Caco-2 (cell line): ENCODE measurements around the gene ZBTB17. TPM values are rescaled to one million over a fixed set of nuclear protein-coding genes. Genes with fewer than 3 reads are reported as not detected.

ENCODE experiments used
- BruUV-seq: library from RNA; stranded (reverse); fragments of 400-500 nt; replicated peaks from 2 replicates; lab custom pipeline; 2021; lab: Mats Ljungman, UMichigan
- CTCF ChIA-PET: fragments of 300-600 bp; sonication (Branson Sonifier 250); formaldehyde crosslinking; loops from one replicate; lab custom pipeline; 2022; ENCODE audit warnings: antibody characterized with exemption; lab: Charles Lee
- POLR2A ChIA-PET: fragments of 300-600 bp; sonication (Branson Sonifier 250); formaldehyde crosslinking; loops from one replicate; lab custom pipeline; 2022; ENCODE audit warnings: antibody characterized with exemption; lab: Charles Lee
- DNase-seq, 2 experiments: peaks; one replicate each; pipeline versions ENCODE4 v3.0.0 to v3.0.0-alpha.2; 2020 to 2022
- H3K27me3 ChIP-seq: replicated peaks from 2 replicates; pipeline ENCODE4 v1.6.0; 2011; ENCODE audit warnings: low read length; ENCODE audit not compliant: control insufficient read depth, insufficient read depth
- H3K36me3 ChIP-seq: 2 replicates; pipeline ENCODE4 v1.5.1; 2011; ENCODE audit warnings: low read length; ENCODE audit not compliant: control insufficient read depth, insufficient read depth
- H3K4me1 ChIP-seq: fragments of 250-450 bp; sonication (Bioruptor Pico); 2 replicates; pipeline ENCODE4 v1.5.1; 2020; ENCODE audit warnings: mild to moderate bottlenecking
- H3K4me3 ChIP-seq: 2 replicates; pipeline ENCODE4 v1.5.1; 2011; ENCODE audit warnings: low read depth, mild to moderate bottlenecking, control low read depth, low read length
- H3K9me3 ChIP-seq: fragments of 250-450 bp; sonication (Bioruptor Pico); 2 replicates; pipeline ENCODE4 v1.5.1; 2020; ENCODE audit warnings: mild to moderate bottlenecking, moderate library complexity
- H3K27ac Mint-ChIP-seq: one replicate; pipeline ENCODE4 v1.8.0; 2022; ENCODE audit warnings: mixed read lengths; ENCODE audit not compliant: unreplicated experiment
- H3K27me3 Mint-ChIP-seq: one replicate; pipeline ENCODE4 v1.8.0; 2022; ENCODE audit warnings: mixed read lengths; ENCODE audit not compliant: insufficient read depth, unreplicated experiment
- H3K36me3 Mint-ChIP-seq: one replicate; pipeline ENCODE4 v1.8.0; 2022; ENCODE audit warnings: mild to moderate bottlenecking, mixed read lengths; ENCODE audit not compliant: insufficient read depth, unreplicated experiment
- H3K4me1 Mint-ChIP-seq: one replicate; pipeline ENCODE4 v1.8.0; 2022; ENCODE audit warnings: low read depth, mixed read lengths; ENCODE audit not compliant: unreplicated experiment
- H3K4me3 Mint-ChIP-seq: one replicate; pipeline ENCODE4 v1.8.0; 2022; ENCODE audit warnings: mild to moderate bottlenecking, moderate library complexity, mixed read lengths; ENCODE audit not compliant: unreplicated experiment
- H3K9me3 Mint-ChIP-seq: one replicate; pipeline ENCODE4 v1.8.0; 2022; ENCODE audit warnings: mixed read lengths; ENCODE audit not compliant: unreplicated experiment
- intact Hi-C: fragments of 100-400 bp; cut with micrococcal nuclease; formaldehyde crosslinking; loops from one replicate; pipeline ENCODE4 v1.10.0; 2022; ENCODE audit not compliant: unreplicated experiment
- total RNA-seq: library from RNA; stranded (reverse); gene quantifications from 2 replicates; pipeline ENCODE4 v1.2.3, GENCODE V29; 2022
- TF ChIP-seq, protein P1 (sequence below), 2 experiments: fragments of 200-600 bp in 1 of 2; IDR thresholded peaks; 1 replicate in 1 of 2; 2 replicates in 1 of 2; pipeline versions ENCODE4 v1.5.1 to v1.8.0; 2011 to 2022; ENCODE audit warnings: antibody characterized with exemption in 1 of 2, control low read depth in 1 of 2, inconsistent platforms in 1 of 2, low read depth in 1 of 2, low read length in 1 of 2, mild to moderate bottlenecking in 1 of 2, moderate library complexity in 1 of 2; ENCODE audit not compliant: insufficient read depth in 1 of 2, severe bottlenecking in 1 of 2, unreplicated experiment in 1 of 2

ZBTB17 gene
- total RNA-seq, 1 experiment from 2014 or later, result 23.5 TPM

GRCh38 chr1:15966956-15967344 is 9.0 kb downstream of the ZBTB17 start:
- Mint-ChIP-seq H3K9me3 (no peaks in the 10 kb centered on the region), H3K36me3 (peaks cover 26% of the 10 kb centered on the region), H3K4me3 (no peak overlapping the region), H3K27ac (no peak overlapping the region), H3K4me1 (no peaks in the 10 kb centered on the region), H3K27me3 (no peaks in the 10 kb centered on the region)
- ChIA-PET CTCF (no interaction called here), POLR2A (no interaction called here)
- Histone ChIP-seq H3K27me3 (no peaks in the 10 kb centered on the region), H3K36me3 (no peaks in the 10 kb centered on the region; the same call in 1 of the 2 replicates), H3K4me3 (no peak overlapping the region), H3K9me3 (no peaks in the 10 kb centered on the region), H3K4me1 (no peaks in the 10 kb centered on the region)
- TF ChIP-seq, protein P1, sequence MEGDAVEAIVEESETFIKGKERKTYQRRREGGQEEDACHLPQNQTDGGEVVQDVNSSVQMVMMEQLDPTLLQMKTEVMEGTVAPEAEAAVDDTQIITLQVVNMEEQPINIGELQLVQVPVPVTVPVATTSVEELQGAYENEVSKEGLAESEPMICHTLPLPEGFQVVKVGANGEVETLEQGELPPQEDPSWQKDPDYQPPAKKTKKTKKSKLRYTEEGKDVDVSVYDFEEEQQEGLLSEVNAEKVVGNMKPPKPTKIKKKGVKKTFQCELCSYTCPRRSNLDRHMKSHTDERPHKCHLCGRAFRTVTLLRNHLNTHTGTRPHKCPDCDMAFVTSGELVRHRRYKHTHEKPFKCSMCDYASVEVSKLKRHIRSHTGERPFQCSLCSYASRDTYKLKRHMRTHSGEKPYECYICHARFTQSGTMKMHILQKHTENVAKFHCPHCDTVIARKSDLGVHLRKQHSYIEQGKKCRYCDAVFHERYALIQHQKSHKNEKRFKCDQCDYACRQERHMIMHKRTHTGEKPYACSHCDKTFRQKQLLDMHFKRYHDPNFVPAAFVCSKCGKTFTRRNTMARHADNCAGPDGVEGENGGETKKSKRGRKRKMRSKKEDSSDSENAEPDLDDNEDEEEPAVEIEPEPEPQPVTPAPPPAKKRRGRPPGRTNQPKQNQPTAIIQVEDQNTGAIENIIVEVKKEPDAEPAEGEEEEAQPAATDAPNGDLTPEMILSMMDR (IDR thresholded peaks at IDR 0.05; ENCODE audit: insufficient read depth in 1 of 2, low read depth in 1 of 2, low read length in 1 of 2, severe bottlenecking in 1 of 2, unreplicated experiment in 1 of 2), result no peak
- BruUV-seq, result no TSS peak
- no peak for DNase-seq
- intact Hi-C loops, result no loop called here

- Mint-ChIP-seq H3K4me3 (no peak overlapping the region), H3K36me3 (peaks cover 29% of the 10 kb centered on the region), H3K9me3 (no peaks in the 10 kb centered on the region), H3K4me1 (no peaks in the 10 kb centered on the region), H3K27ac (no peak overlapping the region), H3K27me3 (no peaks in the 10 kb centered on the region)
- intact Hi-C loops, result no loop called here
- ChIA-PET POLR2A (no interaction called here), CTCF (no interaction called here)
- Histone ChIP-seq H3K4me3 (no peak overlapping the region), H3K36me3 (no peaks in the 10 kb centered on the region; the same call in 1 of the 2 replicates), H3K27me3 (no peaks in the 10 kb centered on the region), H3K9me3 (no peaks in the 10 kb centered on the region), H3K4me1 (no peaks in the 10 kb centered on the region)
- no TSS peak for BruUV-seq
- DNase-seq, result no peak
- TF ChIP-seq, protein P1 (IDR thresholded peaks at IDR 0.05; ENCODE audit: insufficient read depth in 1 of 2, low read depth in 1 of 2, low read length in 1 of 2, severe bottlenecking in 1 of 2, unreplicated experiment in 1 of 2), result no peak
These were observed 9.6 kb downstream of the ZBTB17 start for GRCh38 chr1:15966081-15966955.

GRCh38 chr1:15965228-15965767 is 10.6 kb downstream of the ZBTB17 start:
- Histone ChIP-seq H3K9me3 (no peaks in the 10 kb centered on the region), H3K4me3 (no peak overlapping the region), H3K4me1 (no peaks in the 10 kb centered on the region), H3K27me3 (no peaks in the 10 kb centered on the region), H3K36me3 (no peaks in the 10 kb centered on the region; the same call in 1 of the 2 replicates)
- intact Hi-C loops, result no loop called here
- Mint-ChIP-seq H3K36me3 (peaks cover 32% of the 10 kb centered on the region), H3K4me3 (no peak overlapping the region), H3K4me1 (no peaks in the 10 kb centered on the region), H3K27ac (no peak overlapping the region), H3K9me3 (no peaks in the 10 kb centered on the region), H3K27me3 (no peaks in the 10 kb centered on the region)
- BruUV-seq, result no TSS peak
- ChIA-PET POLR2A (no interaction called here), CTCF (no interaction called here)
- no peak for DNase-seq
- TF ChIP-seq, protein P1 (IDR thresholded peaks at IDR 0.05; ENCODE audit: insufficient read depth in 1 of 2, low read depth in 1 of 2, low read length in 1 of 2, severe bottlenecking in 1 of 2, unreplicated experiment in 1 of 2), result no peak
